ENCODE results near the gene RCBTB2.

The RCBTB2 gene

DNA sequence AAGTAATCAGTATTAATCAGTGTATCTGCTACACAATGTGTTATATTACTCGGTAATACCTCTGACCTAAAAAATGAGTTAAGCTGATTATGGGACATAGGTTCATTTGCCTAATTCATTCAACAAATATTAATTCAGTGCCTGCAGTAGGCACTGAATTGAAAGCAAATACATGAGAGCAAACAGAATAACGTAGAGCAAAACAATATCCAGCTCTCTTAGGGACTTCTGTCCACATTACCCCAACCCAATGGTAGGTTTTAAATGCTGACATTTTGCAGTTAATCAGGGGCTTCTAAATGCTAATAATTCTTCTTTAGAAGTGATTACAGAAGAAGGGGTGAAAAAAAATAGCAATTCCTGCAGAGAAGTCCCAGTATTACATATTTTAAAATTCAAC is 4.9 kb downstream of the RCBTB2 start:
- Histone ChIP-seq H3K14ac (ENCODE audit: low read length) (no peak overlapping the region), H3K4me1 (ENCODE audit: control insufficient read depth in 2 of 2, insufficient read depth in 1 of 2, low read depth in 1 of 2, low read length in 2 of 2) (peaks cover 0 to 3% of the 10 kb centered on the region in 2 donors), H3K4me3 (ENCODE audit: low read length in 2 of 2) (no peak overlapping the region), H3K23ac (ENCODE audit: low read depth, low read length, poor library complexity) (no peak overlapping the region), H3K4ac (ENCODE audit: low read length) (no peak overlapping the region), H3K18ac (ENCODE audit: low read length) (no peak overlapping the region), H3K79me1 (ENCODE audit: low read depth, low read length) (no peaks in the 10 kb centered on the region), H2BK12ac (ENCODE audit: low read length) (no peak overlapping the region), H3K4me2 (ENCODE audit: insufficient read depth, low read length, poor library complexity, severe bottlenecking) (no peak overlapping the region), H4K8ac (ENCODE audit: low read depth, low read length) (no peak overlapping the region), H3K9me3 (replicated peaks in 1 of 2; ENCODE audit: control insufficient read depth in 2 of 2, insufficient read depth in 1 of 2, low read depth in 1 of 2, low read length in 2 of 2) (no peaks in the 10 kb centered on the region), H2BK5ac (ENCODE audit: low read length) (no peak overlapping the region), H3K27ac (replicated peaks; ENCODE audit: low read length) (no peak overlapping the region), H3K36me3 (replicated peaks in 1 of 2; ENCODE audit: control insufficient read depth in 2 of 2, insufficient read depth in 2 of 2, low read length in 2 of 2) (no peaks in the 10 kb centered on the region), H2AFZ (ENCODE audit: low read length) (no peak overlapping the region), H4K91ac (ENCODE audit: low read depth, low read length, poor library complexity) (no peak overlapping the region), H2BK15ac (ENCODE audit: low read length) (no peak overlapping the region), H3K9ac (ENCODE audit: low read depth, low read length, poor library complexity) (no peak overlapping the region), H2AK5ac (ENCODE audit: low read depth, low read length) (no peak overlapping the region), H3K27me3 (ENCODE audit: control insufficient read depth in 3 of 3, insufficient read depth in 3 of 3, low read depth in 1 of 3, low read length in 3 of 3) (no peaks in the 10 kb centered on the region), H2BK120ac (ENCODE audit: low read depth, low read length) (no peak overlapping the region)
- WGBS, 2 donors (ENCODE audit: extremely low coverage in 2 of 2, insufficient read length in 2 of 2, insufficient replicate concordance in 1 of 2) = no CpG with 5 or more reads among the region's 2 CpGs
- no peak for DNase-seq (ENCODE audit: low spot score)

DNA sequence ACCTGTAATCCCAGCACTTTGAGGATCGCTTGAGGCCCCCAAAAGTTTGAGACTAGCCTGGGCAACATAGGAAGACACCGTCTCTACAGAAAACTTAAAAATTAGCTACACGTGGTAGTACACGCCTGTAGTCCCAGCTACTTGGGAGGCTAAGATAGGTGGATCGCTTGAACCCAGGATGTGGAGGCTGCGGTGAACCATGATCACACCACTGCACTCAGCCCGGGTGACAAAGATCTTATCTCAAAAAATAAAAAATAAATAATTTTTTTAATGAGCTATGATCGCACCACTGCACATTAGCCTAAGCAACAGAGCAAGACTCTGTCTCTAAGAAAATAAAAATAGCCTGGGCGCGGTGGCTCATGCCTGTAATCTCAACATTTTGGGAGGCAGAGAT is 6.6 kb downstream of the RCBTB2 start:
- Histone ChIP-seq H3K4me3 (ENCODE audit: low read length in 2 of 2) (no peak overlapping the region), H3K27ac (replicated peaks; ENCODE audit: low read length) (no peak overlapping the region), H3K4me2 (ENCODE audit: insufficient read depth, low read length, poor library complexity, severe bottlenecking) (no peak overlapping the region), H4K91ac (ENCODE audit: low read depth, low read length, poor library complexity) (no peak overlapping the region), H3K4me1 (ENCODE audit: control insufficient read depth in 2 of 2, insufficient read depth in 1 of 2, low read depth in 1 of 2, low read length in 2 of 2) (no peaks in the 10 kb centered on the region), H2BK12ac (ENCODE audit: low read length) (no peak overlapping the region), H3K27me3 (ENCODE audit: control insufficient read depth in 3 of 3, insufficient read depth in 3 of 3, low read depth in 1 of 3, low read length in 3 of 3) (no peaks in the 10 kb centered on the region), H3K23ac (ENCODE audit: low read depth, low read length, poor library complexity) (no peak overlapping the region), H3K9ac (ENCODE audit: low read depth, low read length, poor library complexity) (no peak overlapping the region), H2AK5ac (ENCODE audit: low read depth, low read length) (no peak overlapping the region), H3K4ac (ENCODE audit: low read length) (no peak overlapping the region), H3K18ac (ENCODE audit: low read length) (no peak overlapping the region), H2BK120ac (ENCODE audit: low read depth, low read length) (no peak overlapping the region), H4K8ac (ENCODE audit: low read depth, low read length) (no peak overlapping the region), H3K79me1 (ENCODE audit: low read depth, low read length) (no peaks in the 10 kb centered on the region), H3K14ac (ENCODE audit: low read length) (no peak overlapping the region), H3K9me3 (replicated peaks in 1 of 2; ENCODE audit: control insufficient read depth in 2 of 2, insufficient read depth in 1 of 2, low read depth in 1 of 2, low read length in 2 of 2) (no peaks in the 10 kb centered on the region), H2AFZ (ENCODE audit: low read length) (no peak overlapping the region), H2BK15ac (ENCODE audit: low read length) (no peak overlapping the region), H3K36me3 (replicated peaks in 1 of 2; ENCODE audit: control insufficient read depth in 2 of 2, insufficient read depth in 2 of 2, low read length in 2 of 2) (peaks cover 0 to 6% of the 10 kb centered on the region in 2 donors), H2BK5ac (ENCODE audit: low read length) (no peak overlapping the region)
- DNase-seq (ENCODE audit: low spot score) = no peak
- no CpG with 5 or more reads among the region's 10 CpGs for WGBS, 2 donors (ENCODE audit: extremely low coverage in 2 of 2, insufficient read length in 2 of 2, insufficient replicate concordance in 1 of 2)

GRCh38 chr13:48518083-48518482 is 14.8 kb downstream of the RCBTB2 start:
- Histone ChIP-seq H2BK5ac (ENCODE audit: low read length) (no peak overlapping the region), H3K4me3 (ENCODE audit: low read length in 2 of 2) (no peak overlapping the region), H4K91ac (ENCODE audit: low read depth, low read length, poor library complexity) (no peak overlapping the region), H2BK15ac (ENCODE audit: low read length) (no peak overlapping the region), H3K9ac (ENCODE audit: low read depth, low read length, poor library complexity) (no peak overlapping the region), H3K79me1 (ENCODE audit: low read depth, low read length) (no peaks in the 10 kb centered on the region), H3K23ac (ENCODE audit: low read depth, low read length, poor library complexity) (no peak overlapping the region), H4K8ac (ENCODE audit: low read depth, low read length) (no peak overlapping the region), H3K36me3 (replicated peaks in 1 of 2; ENCODE audit: control insufficient read depth in 2 of 2, insufficient read depth in 2 of 2, low read length in 2 of 2) (peaks cover 0 to 12% of the 10 kb centered on the region in 2 donors), H3K27me3 (ENCODE audit: control insufficient read depth in 3 of 3, insufficient read depth in 3 of 3, low read depth in 1 of 3, low read length in 3 of 3) (no peaks in the 10 kb centered on the region), H3K18ac (ENCODE audit: low read length) (no peak overlapping the region), H3K4me2 (ENCODE audit: insufficient read depth, low read length, poor library complexity, severe bottlenecking) (no peak overlapping the region), H3K9me3 (replicated peaks in 1 of 2; ENCODE audit: control insufficient read depth in 2 of 2, insufficient read depth in 1 of 2, low read depth in 1 of 2, low read length in 2 of 2) (no peaks in the 10 kb centered on the region), H2BK12ac (ENCODE audit: low read length) (no peak overlapping the region), H2AFZ (ENCODE audit: low read length) (no peak overlapping the region), H3K4me1 (ENCODE audit: control insufficient read depth in 2 of 2, insufficient read depth in 1 of 2, low read depth in 1 of 2, low read length in 2 of 2) (peaks cover 0 to 3% of the 10 kb centered on the region in 2 donors), H3K14ac (ENCODE audit: low read length) (no peak overlapping the region), H2BK120ac (ENCODE audit: low read depth, low read length) (no peak overlapping the region), H3K4ac (ENCODE audit: low read length) (no peak overlapping the region), H3K27ac (replicated peaks; ENCODE audit: low read length) (no peak overlapping the region), H2AK5ac (ENCODE audit: low read depth, low read length) (no peak overlapping the region)
- no CpG with 5 or more reads among the region's 1 CpG for WGBS, 2 donors (ENCODE audit: extremely low coverage in 2 of 2, insufficient read length in 2 of 2, insufficient replicate concordance in 1 of 2)
- DNase-seq (ENCODE audit: low spot score) = no peak

DNA sequence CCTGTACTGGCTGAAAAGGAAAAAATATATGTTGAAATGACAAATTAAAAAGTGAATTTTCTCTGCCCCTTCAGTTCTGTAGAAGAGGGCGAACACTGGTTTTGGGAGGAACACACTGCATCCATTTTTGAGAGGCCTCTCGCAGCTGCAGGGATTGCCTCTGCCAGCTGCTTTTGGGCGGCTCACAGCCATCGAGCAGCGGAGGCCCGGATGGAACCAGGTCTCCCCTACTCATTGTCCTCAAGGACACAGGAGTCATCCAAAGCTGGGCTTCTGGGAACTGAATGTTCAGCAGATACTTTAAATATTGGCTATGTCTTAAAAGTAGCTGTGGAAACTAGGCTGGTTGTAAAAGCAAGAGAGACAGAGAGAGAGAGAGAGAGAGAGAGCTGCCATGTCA is 17.1 kb downstream of the RCBTB2 start:
- no peaks in the 10 kb centered on the region for H3K27me3 ChIP-seq (ENCODE audit: control insufficient read depth in 3 of 3, insufficient read depth in 3 of 3, low read depth in 1 of 3, low read length in 3 of 3)
- H2AFZ ChIP-seq (ENCODE audit: low read length) = no peak overlapping the region
- no peak overlapping the region for H3K9ac ChIP-seq (ENCODE audit: low read depth, low read length, poor library complexity)
- no peak overlapping the region for H2BK12ac ChIP-seq (ENCODE audit: low read length)
- H3K36me3 ChIP-seq (replicated peaks in 1 of 2; ENCODE audit: control insufficient read depth in 2 of 2, insufficient read depth in 2 of 2, low read length in 2 of 2) = peaks cover 2 to 12% of the 10 kb centered on the region in 2 donors
- no peak overlapping the region for H3K4me3 ChIP-seq (ENCODE audit: low read length in 2 of 2)
- no peak overlapping the region for H3K23ac ChIP-seq (ENCODE audit: low read depth, low read length, poor library complexity)
- H3K9me3 ChIP-seq (replicated peaks in 1 of 2; ENCODE audit: control insufficient read depth in 2 of 2, insufficient read depth in 1 of 2, low read depth in 1 of 2, low read length in 2 of 2) = no peaks in the 10 kb centered on the region
- no peak overlapping the region for H4K8ac ChIP-seq (ENCODE audit: low read depth, low read length)
- no peak overlapping the region for H2BK120ac ChIP-seq (ENCODE audit: low read depth, low read length)
- H2AK5ac ChIP-seq (ENCODE audit: low read depth, low read length) = no peak overlapping the region
- no peak overlapping the region for H2BK5ac ChIP-seq (ENCODE audit: low read length)
- H3K4me2 ChIP-seq (ENCODE audit: insufficient read depth, low read length, poor library complexity, severe bottlenecking) = no peak overlapping the region
- H3K4ac ChIP-seq (ENCODE audit: low read length) = no peak overlapping the region
- H4K91ac ChIP-seq (ENCODE audit: low read depth, low read length, poor library complexity) = no peak overlapping the region
- H3K27ac ChIP-seq (replicated peaks; ENCODE audit: low read length) = no peak overlapping the region
- no CpG with 5 or more reads among the region's 6 CpGs for WGBS, 2 donors (ENCODE audit: extremely low coverage in 2 of 2, insufficient read length in 2 of 2, insufficient replicate concordance in 1 of 2)
- H3K4me1 ChIP-seq (ENCODE audit: control insufficient read depth in 2 of 2, insufficient read depth in 1 of 2, low read depth in 1 of 2, low read length in 2 of 2) = peaks cover 0 to 3% of the 10 kb centered on the region in 2 donors
- H3K79me1 ChIP-seq (ENCODE audit: low read depth, low read length) = no peaks in the 10 kb centered on the region
- no peak overlapping the region for H3K18ac ChIP-seq (ENCODE audit: low read length)
- H2BK15ac ChIP-seq (ENCODE audit: low read length) = no peak overlapping the region
- no peak overlapping the region for H3K14ac ChIP-seq (ENCODE audit: low read length)
- DNase-seq (ENCODE audit: low spot score) = no peak

Data from neuronal stem cell (in vitro differentiated cells).